GM10248 (cell line): Measurements from ENCODE around the gene ULK3.

Experiments
- CTCF ChIA-PET: fragments of 300-600 bp; sonication (Branson Sonifier 250); formaldehyde crosslinking; extraction: SDS; loops from one replicate; lab custom pipeline; 2021; ENCODE audit warnings: antibody characterized with exemption; lab: Yijun Ruan, JAX
- POLR2A ChIA-PET: fragments of 350-650 bp; sonication (Branson Sonifier 250); formaldehyde crosslinking; extraction: SDS; loops from one replicate; lab custom pipeline; 2020; ENCODE audit warnings: antibody characterized with exemption; lab: Yijun Ruan, JAX
- DNase-seq: peaks from one replicate; pipeline ENCODE4 v3.0.0; 2012; ENCODE audit errors: extremely low spot score
- CTCF ChIP-seq: IDR thresholded peaks from 2 replicates; pipeline ENCODE4 v1.5.1; 2012; ENCODE audit warnings: mild to moderate bottlenecking, low read depth; ENCODE audit errors: extremely low read depth, missing control alignments, control extremely low read depth

The ULK3 gene

GRCh38 chr15:74799255-74799855 lies 43.6 kb downstream of the ULK3 start:
- DNase-seq = no peak
- ChIA-PET CTCF (interaction anchor here (0.6 to 35.2 kb wide), 35 partner anchors 9 to 370 kb away, joined by 3 to 1226 read pairs (median 4); partner anchors contain the start of genes CPLX3, CSK, LMAN1L and ULK3), POLR2A (interaction anchor here (0.9 to 1.3 kb wide), 2 partner anchors 22 to 28 kb away, joined by 4 to 5 read pairs; no protein-coding TSS in a partner anchor)
- TF ChIP-seq CTCF = peak; percentile 42

GRCh38 chr15:74798388-74799254 lies 44.3 kb downstream of the ULK3 start:
- ChIA-PET POLR2A (interaction anchor here (0.7 to 1.5 kb wide), 3 partner anchors 11 to 27 kb away, joined by 4 to 5 read pairs (median 4); no protein-coding TSS in a partner anchor), CTCF (interaction anchor here (0.7 to 35.2 kb wide), 31 partner anchors 9 to 370 kb away, joined by 3 to 1226 read pairs (median 5); partner anchors contain the start of genes CSK and ULK3)
- peak; percentile 65 for TF ChIP-seq CTCF
- peak; percentile 83 for DNase-seq

GRCh38 chr15:74795966-74796625 lies 46.9 kb downstream of the ULK3 start:
- no peak for DNase-seq
- no peak for TF ChIP-seq CTCF
- ChIA-PET POLR2A (no interaction called here), CTCF (interaction anchor here (1.4 to 35.2 kb wide), 5 partner anchors 6 to 162 kb away, joined by 3 to 1226 read pairs (median 76); partner anchors contain the start of gene CSK)

- no peak for DNase-seq
- ChIA-PET CTCF (interaction anchor here (1.2 to 35.2 kb wide), 10 partner anchors 5 to 161 kb away, joined by 3 to 1226 read pairs (median 10); partner anchors contain the start of genes CPLX3 and CSK), POLR2A (no interaction called here)
- TF ChIP-seq CTCF = no peak
Observed at GRCh38 chr15:74794970-74795349, 48.0 kb downstream of the ULK3 start.

GRCh38 chr15:74794248-74794969 lies 48.5 kb downstream of the ULK3 start:
- ChIA-PET POLR2A (interaction anchor here (0.8 kb wide), 1 partner anchor 19 kb away, joined by 3 read pairs; no protein-coding TSS in a partner anchor), CTCF (interaction anchor here (1.0 to 35.2 kb wide), 17 partner anchors 5 to 410 kb away, joined by 3 to 1226 read pairs (median 9); partner anchors contain the start of genes CPLX3 and CSK)
- TF ChIP-seq CTCF = no peak
- DNase-seq = no peak
